CD4-positive, alpha-beta T cell (primary cell): ENCODE data around the gene GRIK5. TPM values are rescaled to one million over a fixed set of nuclear protein-coding genes. Genes with fewer than 3 reads are reported as not detected.

ENCODE experiments used
- ATAC-seq: fragments of 200-7000 bp; cut with Tn5 transposase; one replicate; pipeline ENCODE4 v1.10.0; 2022; ENCODE audit warnings: mild to moderate bottlenecking; ENCODE audit not compliant: poor library complexity
- CTCF ChIA-PET: fragments of 350-600 bp; sonication (Branson Sonifier 250); formaldehyde crosslinking; loops from one replicate; lab custom pipeline; 2021; ENCODE audit warnings: antibody characterized with exemption, inconsistent platforms; lab: Charles Lee
- POLR2A ChIA-PET: fragments of 350-600 bp; sonication (Branson Sonifier 250); formaldehyde crosslinking; loops from one replicate; lab custom pipeline; 2021; ENCODE audit warnings: antibody characterized with exemption, inconsistent platforms; lab: Charles Lee
- DNase-seq, 14 experiments: peaks; one replicate each; pipeline ENCODE4 v3.0.0-alpha.2; 2013 to 2020; ENCODE audit warnings: mixed read lengths in 2 of 14
- H3K27ac ChIP-seq, 2 donors: one replicate each; pipeline versions ENCODE4 v1.5.1 to v1.7.0; 2013; ENCODE audit warnings: low read length in 2 of 2, low read depth in 1 of 2, mild to moderate bottlenecking in 1 of 2
- H3K27me3 ChIP-seq, 2 experiments: 1 replicate in 1 of 2; 2 replicates in 1 of 2; pipeline versions ENCODE4 v1.6.1 to v1.7.0; 2013; ENCODE audit warnings: low read length in 2 of 2, control low read depth in 1 of 2, mild to moderate bottlenecking in 1 of 2, moderate library complexity in 1 of 2; ENCODE audit not compliant: insufficient read depth in 2 of 2, control insufficient read depth in 1 of 2
- H3K36me3 ChIP-seq: one replicate; pipeline ENCODE4 v1.6.1; 2013; ENCODE audit warnings: low read length, control low read depth; ENCODE audit not compliant: insufficient read depth
- H3K4me1 ChIP-seq: one replicate; pipeline ENCODE4 v1.6.1; 2013; ENCODE audit warnings: low read length, control low read depth; ENCODE audit not compliant: insufficient read depth
- H3K4me3 ChIP-seq: one replicate; pipeline ENCODE4 v1.5.1; 2013; ENCODE audit warnings: mild to moderate bottlenecking, low read length, moderate library complexity
- H3K9me3 ChIP-seq, 2 experiments: 1 replicate in 1 of 2; 2 replicates in 1 of 2; pipeline versions ENCODE4 v1.6.1 to v1.7.0; 2013; ENCODE audit warnings: low read length in 2 of 2, mild to moderate bottlenecking in 2 of 2, control low read depth in 1 of 2, moderate library complexity in 1 of 2; ENCODE audit not compliant: control insufficient read depth in 1 of 2, insufficient read depth in 1 of 2
- H3K27ac Mint-ChIP-seq: one replicate; pipeline ENCODE4 v1.8.0; 2020; ENCODE audit warnings: mixed read lengths
- H3K27me3 Mint-ChIP-seq: one replicate; pipeline ENCODE4 v1.8.0; 2021; ENCODE audit warnings: mixed read lengths
- H3K36me3 Mint-ChIP-seq: one replicate; pipeline ENCODE4 v1.8.0; 2021; ENCODE audit warnings: low read depth, mixed read lengths
- H3K4me1 Mint-ChIP-seq: one replicate; pipeline ENCODE4 v1.8.0; 2021; ENCODE audit warnings: low read depth, mixed read lengths
- H3K4me3 Mint-ChIP-seq: one replicate; pipeline ENCODE4 v1.8.0; 2020; ENCODE audit warnings: mild to moderate bottlenecking, mixed read lengths
- H3K9me3 Mint-ChIP-seq: one replicate; pipeline ENCODE4 v1.8.0; 2020; ENCODE audit warnings: mixed read lengths
- intact Hi-C, 2 experiments: fragments of 100-400 bp; cut with DNase I in 1 of 2; cut with micrococcal nuclease in 1 of 2; formaldehyde crosslinking; loops; one replicate each; pipeline versions ENCODE4 v1.15.1 to v1.9.0; 2023 to 2025; cut with DNase I, micrococcal nuclease
- total RNA-seq, 174 experiments: library from RNA in 2 of 174; stranded (reverse) in 2 of 174; gene quantifications; one replicate each; pipeline ENCODE4 v1.2.3 and lab custom pipeline; 2021 to 2026
- TF ChIP-seq, protein P1 (sequence below): fragments of 200-600 bp; IDR thresholded peaks from one replicate; pipeline ENCODE4 v1.8.0; 2022; ENCODE audit warnings: antibody characterized with exemption, mild to moderate bottlenecking

The GRIK5 gene
- total RNA-seq, 2 experiments from 2014 or later, result 0.66 to 0.75 TPM

DNA sequence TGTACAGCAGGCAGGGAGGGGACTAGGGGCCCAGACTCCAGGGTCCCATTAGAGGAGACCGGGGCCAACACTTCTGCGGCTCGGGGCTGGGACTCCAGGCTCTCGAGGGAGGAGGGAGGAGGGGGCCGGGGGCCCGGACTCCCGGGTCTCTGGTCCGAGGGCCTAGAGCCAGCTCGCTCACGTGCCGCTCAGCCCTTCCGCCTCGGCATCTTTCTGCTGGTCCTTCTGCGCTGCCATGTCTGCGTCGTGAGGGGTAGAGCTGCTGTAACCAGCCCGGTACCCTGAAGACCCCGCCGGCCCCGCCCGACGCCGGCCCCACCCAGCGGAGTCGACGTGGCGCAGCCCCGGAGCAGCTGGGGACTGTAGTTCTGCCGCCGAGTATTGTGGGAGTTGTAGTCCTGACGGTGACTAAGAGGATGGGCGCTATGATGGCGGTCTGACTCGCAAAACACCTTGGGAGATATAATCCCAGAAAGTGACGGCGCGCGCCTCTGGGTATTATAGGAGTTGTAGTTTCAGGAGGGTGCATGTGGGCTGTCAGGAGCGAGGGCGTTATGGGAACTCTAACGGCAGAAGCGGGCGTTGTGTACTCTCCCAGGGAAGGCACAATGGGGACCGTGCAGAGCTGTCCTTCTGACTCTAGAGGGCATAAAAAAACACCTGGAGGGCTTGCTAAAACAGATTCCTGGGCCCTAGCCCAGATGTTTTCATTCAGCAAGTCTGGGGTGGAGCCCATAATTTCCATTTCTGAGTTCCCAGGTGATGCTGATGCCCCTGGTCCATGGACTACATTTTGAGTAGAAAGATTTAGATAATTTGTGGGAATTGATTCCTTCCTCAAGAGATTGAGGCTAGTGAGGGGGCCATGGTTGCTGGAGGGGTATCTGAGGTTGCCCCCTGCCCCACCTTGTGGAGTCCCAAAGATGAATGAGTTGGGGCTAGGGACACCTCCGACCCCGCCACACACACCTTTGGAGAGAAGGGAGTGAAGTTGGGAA is 110.7 kb downstream of the GRIK5 start, which contains the start of gene RABAC1:
Gene RABAC1, minus strand, starts transcription at position 266 of the 998 bp plus-strand sequence. Its CDS starts 29 bp downstream, at position 237.
- intact Hi-C loops, result loop anchor here (1.0 to 5.0 kb wide), 4 partner anchors 14 to 118 kb away; partner anchors contain the start of genes RPS19 (in 1 of the 2) and ZNF574 (in 1 of the 2)
- H3K4me3 ChIP-seq, result peak within 1 kb of the TSS; percentile 93
- no peaks in the 10 kb centered on the region for H3K9me3 ChIP-seq
- no peaks in the 10 kb centered on the region for H3K9me3 Mint-ChIP-seq
- DNase-seq (peak; percentile 76 to 93 (median 86)), ATAC-seq (peak; percentile 85)
- H3K4me3 Mint-ChIP-seq, result peak within 1 kb of the TSS; percentile 91
- H3K27ac Mint-ChIP-seq, result peak within 1 kb of the TSS; percentile 78
- H3K27me3 ChIP-seq, result no peaks in the 10 kb centered on the region
- no peaks in the 10 kb centered on the region for H3K27me3 Mint-ChIP-seq
- TF ChIP-seq, protein P1, sequence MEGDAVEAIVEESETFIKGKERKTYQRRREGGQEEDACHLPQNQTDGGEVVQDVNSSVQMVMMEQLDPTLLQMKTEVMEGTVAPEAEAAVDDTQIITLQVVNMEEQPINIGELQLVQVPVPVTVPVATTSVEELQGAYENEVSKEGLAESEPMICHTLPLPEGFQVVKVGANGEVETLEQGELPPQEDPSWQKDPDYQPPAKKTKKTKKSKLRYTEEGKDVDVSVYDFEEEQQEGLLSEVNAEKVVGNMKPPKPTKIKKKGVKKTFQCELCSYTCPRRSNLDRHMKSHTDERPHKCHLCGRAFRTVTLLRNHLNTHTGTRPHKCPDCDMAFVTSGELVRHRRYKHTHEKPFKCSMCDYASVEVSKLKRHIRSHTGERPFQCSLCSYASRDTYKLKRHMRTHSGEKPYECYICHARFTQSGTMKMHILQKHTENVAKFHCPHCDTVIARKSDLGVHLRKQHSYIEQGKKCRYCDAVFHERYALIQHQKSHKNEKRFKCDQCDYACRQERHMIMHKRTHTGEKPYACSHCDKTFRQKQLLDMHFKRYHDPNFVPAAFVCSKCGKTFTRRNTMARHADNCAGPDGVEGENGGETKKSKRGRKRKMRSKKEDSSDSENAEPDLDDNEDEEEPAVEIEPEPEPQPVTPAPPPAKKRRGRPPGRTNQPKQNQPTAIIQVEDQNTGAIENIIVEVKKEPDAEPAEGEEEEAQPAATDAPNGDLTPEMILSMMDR, result no peak
- peaks cover 23% of the 10 kb centered on the region for H3K4me1 Mint-ChIP-seq
- CTCF ChIA-PET, result interaction anchor here (0.9 to 5.0 kb wide), 9 partner anchors 40 to 165 kb away, joined by 3 to 30 read pairs (median 5); partner anchors contain the start of gene RPS19
- peak within 1 kb of the TSS; percentile 81 to 87 for H3K27ac ChIP-seq
- peaks cover 24% of the 10 kb centered on the region for H3K4me1 ChIP-seq
- peaks cover 11% of the 10 kb centered on the region for H3K36me3 ChIP-seq
- H3K36me3 Mint-ChIP-seq, result peaks cover 13% of the 10 kb centered on the region
- POLR2A ChIA-PET, result interaction anchor here (1.0 to 4.0 kb wide), 11 partner anchors 14 to 100 kb away, joined by 3 to 22 read pairs (median 5); partner anchors contain the start of gene RPS19

DNA sequence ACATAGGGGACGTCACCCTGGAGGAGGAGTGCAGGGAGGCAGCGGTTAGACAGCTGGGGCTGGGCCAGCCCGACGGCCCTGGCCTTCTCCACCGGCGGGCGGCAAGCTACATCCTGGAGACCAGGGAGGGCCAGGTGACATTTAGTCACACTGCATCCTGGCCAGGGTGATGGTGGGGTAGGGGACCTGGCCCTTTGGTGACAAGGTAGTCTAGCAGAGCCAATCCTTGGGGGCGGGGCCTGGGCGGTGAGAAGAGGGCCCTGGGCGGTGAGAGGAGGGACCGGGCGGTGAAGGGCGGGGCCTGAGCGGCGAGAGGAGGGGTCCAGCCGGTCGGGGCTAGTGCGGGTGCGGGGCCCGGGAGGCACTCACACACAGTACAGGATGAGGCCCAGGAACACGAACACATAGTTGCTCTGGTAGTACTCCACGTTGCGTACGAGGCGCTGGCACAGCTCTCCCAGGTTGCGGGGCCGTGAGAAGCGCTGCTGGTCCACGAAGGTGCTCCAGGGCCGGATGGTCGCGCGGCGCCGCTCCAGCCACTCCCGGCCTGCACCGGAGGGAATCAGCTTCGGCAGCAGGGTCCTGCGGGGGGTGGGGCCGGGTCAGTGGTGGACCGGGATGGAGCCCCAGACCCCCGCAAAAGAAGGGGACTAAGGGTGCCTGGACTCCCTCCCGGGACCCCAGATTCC is 111.5 kb downstream of the GRIK5 start:
- Mint-ChIP-seq H3K4me1 (peaks cover 23% of the 10 kb centered on the region), H3K36me3 (peaks cover 13% of the 10 kb centered on the region), H3K27ac (peak overlapping the region; percentile 78), H3K27me3 (no peaks in the 10 kb centered on the region), H3K4me3 (peak overlapping the region; percentile 90), H3K9me3 (no peaks in the 10 kb centered on the region)
- peak; percentile 66 to 91 (median 82) for DNase-seq
- CTCF ChIA-PET, result interaction anchor here (0.9 to 5.0 kb wide), 12 partner anchors 13 to 165 kb away, joined by 3 to 30 read pairs (median 5); partner anchors contain the start of gene RPS19
- Histone ChIP-seq H3K27ac (peak overlapping the region; percentile 81 to 87), H3K36me3 (peaks cover 11% of the 10 kb centered on the region), H3K9me3 (no peaks in the 10 kb centered on the region), H3K27me3 (no peaks in the 10 kb centered on the region), H3K4me3 (peak overlapping the region; percentile 93), H3K4me1 (peaks cover 24% of the 10 kb centered on the region)
- POLR2A ChIA-PET, result interaction anchor here (0.8 to 4.0 kb wide), 11 partner anchors 13 to 99 kb away, joined by 3 to 22 read pairs (median 5); partner anchors contain the start of gene RPS19
- intact Hi-C loops, result loop anchor here (1.0 to 2.0 kb wide), 3 partner anchors 13 to 99 kb away; partner anchors contain the start of gene RPS19 (in 1 of the 2)
- ATAC-seq, result peak; percentile 68
- TF ChIP-seq, protein P1, result no peak
